ENCODE data around the gene TBX19. TPM values are rescaled to one million over a fixed set of nuclear protein-coding genes. Genes with fewer than 3 reads are reported as not detected.

The TBX19 gene
- total RNA-seq, 1 experiment from 2014 or later = 1.2 TPM

- TF ChIP-seq CDX4 (CRISPR knock-in tag; IDR thresholded peaks at IDR 0.05; ENCODE audit: borderline replicate concordance) (no peak), RELA (CRISPR knock-in tag; IDR thresholded peaks at IDR 0.05; ENCODE audit: borderline replicate concordance) (no peak), CREB1 (CRISPR knock-in tag; IDR thresholded peaks at IDR 0.05) (no peak), TEAD1 (CRISPR knock-in tag; IDR thresholded peaks at IDR 0.05) (no peak)
Measured at GRCh38 chr1:168343566-168343965, 62.9 kb downstream of the TBX19 start (continued).

DNA sequence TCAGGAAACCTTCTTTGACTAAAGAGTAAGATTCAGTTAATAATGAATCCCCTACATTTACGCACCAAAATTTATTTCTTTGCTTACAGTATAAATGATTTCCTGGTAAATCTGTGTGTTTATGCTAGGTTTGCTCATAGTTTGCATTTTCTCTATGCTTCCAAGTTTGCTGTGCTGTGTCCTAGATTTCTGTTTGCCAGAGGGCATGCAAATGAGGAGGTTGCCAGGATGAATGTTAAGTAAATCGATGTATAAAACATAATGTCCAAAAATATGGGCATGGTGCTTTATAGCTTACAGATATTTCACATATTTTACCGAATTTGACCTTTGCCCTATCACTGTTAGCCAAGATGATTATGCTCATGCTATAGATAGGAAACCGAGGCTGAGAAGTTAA lies 63.8 kb downstream of the TBX19 start:
- TF ChIP-seq ZNF317 (CRISPR knock-in tag; IDR thresholded peaks at IDR 0.05; ENCODE audit: borderline replicate concordance, low read depth) (no peak), ARID4B (CRISPR knock-in tag; IDR thresholded peaks at IDR 0.05; ENCODE audit: borderline replicate concordance) (no peak)
- TF ChIP-seq, protein P1, sequence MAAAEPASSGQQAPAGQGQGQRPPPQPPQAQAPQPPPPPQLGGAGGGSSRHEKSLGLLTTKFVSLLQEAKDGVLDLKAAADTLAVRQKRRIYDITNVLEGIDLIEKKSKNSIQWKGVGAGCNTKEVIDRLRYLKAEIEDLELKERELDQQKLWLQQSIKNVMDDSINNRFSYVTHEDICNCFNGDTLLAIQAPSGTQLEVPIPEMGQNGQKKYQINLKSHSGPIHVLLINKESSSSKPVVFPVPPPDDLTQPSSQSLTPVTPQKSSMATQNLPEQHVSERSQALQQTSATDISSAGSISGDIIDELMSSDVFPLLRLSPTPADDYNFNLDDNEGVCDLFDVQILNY (CRISPR knock-in tag; IDR thresholded peaks at IDR 0.05) = no peak
- TF ChIP-seq, protein P2, sequence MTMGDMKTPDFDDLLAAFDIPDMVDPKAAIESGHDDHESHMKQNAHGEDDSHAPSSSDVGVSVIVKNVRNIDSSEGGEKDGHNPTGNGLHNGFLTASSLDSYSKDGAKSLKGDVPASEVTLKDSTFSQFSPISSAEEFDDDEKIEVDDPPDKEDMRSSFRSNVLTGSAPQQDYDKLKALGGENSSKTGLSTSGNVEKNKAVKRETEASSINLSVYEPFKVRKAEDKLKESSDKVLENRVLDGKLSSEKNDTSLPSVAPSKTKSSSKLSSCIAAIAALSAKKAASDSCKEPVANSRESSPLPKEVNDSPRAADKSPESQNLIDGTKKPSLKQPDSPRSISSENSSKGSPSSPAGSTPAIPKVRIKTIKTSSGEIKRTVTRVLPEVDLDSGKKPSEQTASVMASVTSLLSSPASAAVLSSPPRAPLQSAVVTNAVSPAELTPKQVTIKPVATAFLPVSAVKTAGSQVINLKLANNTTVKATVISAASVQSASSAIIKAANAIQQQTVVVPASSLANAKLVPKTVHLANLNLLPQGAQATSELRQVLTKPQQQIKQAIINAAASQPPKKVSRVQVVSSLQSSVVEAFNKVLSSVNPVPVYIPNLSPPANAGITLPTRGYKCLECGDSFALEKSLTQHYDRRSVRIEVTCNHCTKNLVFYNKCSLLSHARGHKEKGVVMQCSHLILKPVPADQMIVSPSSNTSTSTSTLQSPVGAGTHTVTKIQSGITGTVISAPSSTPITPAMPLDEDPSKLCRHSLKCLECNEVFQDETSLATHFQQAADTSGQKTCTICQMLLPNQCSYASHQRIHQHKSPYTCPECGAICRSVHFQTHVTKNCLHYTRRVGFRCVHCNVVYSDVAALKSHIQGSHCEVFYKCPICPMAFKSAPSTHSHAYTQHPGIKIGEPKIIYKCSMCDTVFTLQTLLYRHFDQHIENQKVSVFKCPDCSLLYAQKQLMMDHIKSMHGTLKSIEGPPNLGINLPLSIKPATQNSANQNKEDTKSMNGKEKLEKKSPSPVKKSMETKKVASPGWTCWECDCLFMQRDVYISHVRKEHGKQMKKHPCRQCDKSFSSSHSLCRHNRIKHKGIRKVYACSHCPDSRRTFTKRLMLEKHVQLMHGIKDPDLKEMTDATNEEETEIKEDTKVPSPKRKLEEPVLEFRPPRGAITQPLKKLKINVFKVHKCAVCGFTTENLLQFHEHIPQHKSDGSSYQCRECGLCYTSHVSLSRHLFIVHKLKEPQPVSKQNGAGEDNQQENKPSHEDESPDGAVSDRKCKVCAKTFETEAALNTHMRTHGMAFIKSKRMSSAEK (CRISPR knock-in tag; IDR thresholded peaks at IDR 0.05; ENCODE audit: borderline replicate concordance) = no peak
- ChIA-PET POLR2A (no interaction called here), CTCF (interaction anchor here (1.2 to 2.6 kb wide), 3 partner anchors 21 to 259 kb away, joined by 3 to 25 read pairs (median 4); no protein-coding TSS in a partner anchor)
- Mint-ChIP-seq H3K4me3 (no peak overlapping the region), H3K4me1 (peaks cover 5% of the 10 kb centered on the region), H3K27me3 (ENCODE audit: low read depth) (no peaks in the 10 kb centered on the region), H3K36me3 (no peaks in the 10 kb centered on the region), H3K9me3 (peaks cover 9% of the 10 kb centered on the region), H3K27ac (no peak overlapping the region)
- DNase-seq (ENCODE audit: low spot score) (no peak), ATAC-seq (no peak)

DNA sequence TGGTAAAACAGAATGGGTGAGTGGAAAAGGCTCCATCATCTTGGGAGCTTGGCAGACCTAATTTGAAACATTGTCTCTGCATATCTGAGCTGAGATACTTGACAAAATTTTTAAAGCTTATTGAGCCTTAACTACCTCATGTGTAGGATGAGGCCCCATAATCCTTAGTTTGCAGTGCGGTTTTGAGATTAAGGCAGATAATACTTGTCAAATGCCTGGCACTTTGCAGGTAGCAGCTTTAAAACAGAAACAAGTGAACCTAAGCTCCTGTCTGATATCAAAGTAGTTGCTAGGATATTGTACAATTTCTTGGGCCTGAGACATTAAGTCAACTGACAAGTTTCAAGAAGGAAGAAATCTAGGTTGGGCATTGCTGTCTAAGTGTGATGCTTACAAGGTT lies 65.3 kb downstream of the TBX19 start:
- Mint-ChIP-seq H3K27me3 (ENCODE audit: low read depth) (no peaks in the 10 kb centered on the region), H3K9me3 (peaks cover 9% of the 10 kb centered on the region), H3K4me1 (peaks cover 3% of the 10 kb centered on the region; the same call in 1 of the 2 replicates), H3K27ac (no peak overlapping the region), H3K4me3 (no peak overlapping the region), H3K36me3 (no peaks in the 10 kb centered on the region)
- DNase-seq (ENCODE audit: low spot score) (no peak), ATAC-seq (no peak)
- CTCF ChIA-PET = interaction anchor here (1.2 to 1.7 kb wide), 2 partner anchors 20 to 257 kb away, joined by 3 to 4 read pairs; no protein-coding TSS in a partner anchor
- POLR2A ChIA-PET = no interaction called here
- TF ChIP-seq ZNF416 (CRISPR knock-in tag; IDR thresholded peaks at IDR 0.05) = no peak
- TF ChIP-seq ZNF396 (CRISPR knock-in tag; IDR thresholded peaks at IDR 0.05; ENCODE audit: borderline replicate concordance) = no peak
- TF ChIP-seq, protein P3, sequence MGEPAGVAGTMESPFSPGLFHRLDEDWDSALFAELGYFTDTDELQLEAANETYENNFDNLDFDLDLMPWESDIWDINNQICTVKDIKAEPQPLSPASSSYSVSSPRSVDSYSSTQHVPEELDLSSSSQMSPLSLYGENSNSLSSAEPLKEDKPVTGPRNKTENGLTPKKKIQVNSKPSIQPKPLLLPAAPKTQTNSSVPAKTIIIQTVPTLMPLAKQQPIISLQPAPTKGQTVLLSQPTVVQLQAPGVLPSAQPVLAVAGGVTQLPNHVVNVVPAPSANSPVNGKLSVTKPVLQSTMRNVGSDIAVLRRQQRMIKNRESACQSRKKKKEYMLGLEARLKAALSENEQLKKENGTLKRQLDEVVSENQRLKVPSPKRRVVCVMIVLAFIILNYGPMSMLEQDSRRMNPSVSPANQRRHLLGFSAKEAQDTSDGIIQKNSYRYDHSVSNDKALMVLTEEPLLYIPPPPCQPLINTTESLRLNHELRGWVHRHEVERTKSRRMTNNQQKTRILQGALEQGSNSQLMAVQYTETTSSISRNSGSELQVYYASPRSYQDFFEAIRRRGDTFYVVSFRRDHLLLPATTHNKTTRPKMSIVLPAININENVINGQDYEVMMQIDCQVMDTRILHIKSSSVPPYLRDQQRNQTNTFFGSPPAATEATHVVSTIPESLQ (CRISPR knock-in tag; IDR thresholded peaks at IDR 0.05) = no peak
- TF ChIP-seq NFATC4 (CRISPR knock-in tag; IDR thresholded peaks at IDR 0.05) = no peak
- no peak for TF ChIP-seq AR (CRISPR knock-in tag; IDR thresholded peaks at IDR 0.05)
- no peak for TF ChIP-seq GABPB1 (CRISPR knock-in tag; IDR thresholded peaks at IDR 0.05)
- TF ChIP-seq, protein P4, sequence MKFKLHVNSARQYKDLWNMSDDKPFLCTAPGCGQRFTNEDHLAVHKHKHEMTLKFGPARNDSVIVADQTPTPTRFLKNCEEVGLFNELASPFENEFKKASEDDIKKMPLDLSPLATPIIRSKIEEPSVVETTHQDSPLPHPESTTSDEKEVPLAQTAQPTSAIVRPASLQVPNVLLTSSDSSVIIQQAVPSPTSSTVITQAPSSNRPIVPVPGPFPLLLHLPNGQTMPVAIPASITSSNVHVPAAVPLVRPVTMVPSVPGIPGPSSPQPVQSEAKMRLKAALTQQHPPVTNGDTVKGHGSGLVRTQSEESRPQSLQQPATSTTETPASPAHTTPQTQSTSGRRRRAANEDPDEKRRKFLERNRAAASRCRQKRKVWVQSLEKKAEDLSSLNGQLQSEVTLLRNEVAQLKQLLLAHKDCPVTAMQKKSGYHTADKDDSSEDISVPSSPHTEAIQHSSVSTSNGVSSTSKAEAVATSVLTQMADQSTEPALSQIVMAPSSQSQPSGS (CRISPR knock-in tag; IDR thresholded peaks at IDR 0.05; ENCODE audit: borderline replicate concordance, low read depth) = no peak
